Effector memory CD4-positive, alpha-beta T cell (primary cell): Measurements from ENCODE around the gene TMEM130.

Experiments
- DNase-seq, 3 donors: peaks; one replicate each; pipeline ENCODE4 v3.0.0-alpha.2; 2020
- H3K27ac ChIP-seq: 2 replicates; pipeline ENCODE4 v1.7.0; 2013; ENCODE audit warnings: mild to moderate bottlenecking, low read length, moderate library complexity; ENCODE audit not compliant: insufficient read depth, poor library complexity, severe bottlenecking
- H3K27me3 ChIP-seq: replicated peaks from 2 replicates; pipeline ENCODE4 v1.7.0; 2013; ENCODE audit warnings: mild to moderate bottlenecking, low read length; ENCODE audit not compliant: insufficient read depth, control insufficient read depth, poor library complexity, severe bottlenecking
- H3K36me3 ChIP-seq: 2 replicates; pipeline ENCODE4 v1.7.0; 2013; ENCODE audit warnings: mild to moderate bottlenecking, low read length, moderate library complexity; ENCODE audit not compliant: control insufficient read depth, insufficient read depth
- H3K4me1 ChIP-seq: 2 replicates; pipeline ENCODE4 v1.7.0; 2013; ENCODE audit warnings: low read length, mild to moderate bottlenecking; ENCODE audit not compliant: control insufficient read depth, insufficient read depth, poor library complexity, severe bottlenecking
- H3K4me3 ChIP-seq: 2 replicates; pipeline ENCODE4 v1.7.0; 2013; ENCODE audit warnings: low read length, low read depth, mild to moderate bottlenecking; ENCODE audit not compliant: insufficient read depth, poor library complexity, severe bottlenecking
- H3K9me3 ChIP-seq: 2 replicates; pipeline ENCODE4 v1.7.0; 2013; ENCODE audit warnings: mild to moderate bottlenecking, low read length, moderate library complexity; ENCODE audit not compliant: control insufficient read depth

The TMEM130 gene

GRCh38 chr7:98802088-98802780 lies 67.6 kb downstream of the TMEM130 start:
- Histone ChIP-seq H3K27ac (no peak overlapping the region), H3K9me3 (no peaks in the 10 kb centered on the region), H3K4me3 (no peak overlapping the region), H3K36me3 (no peaks in the 10 kb centered on the region), H3K27me3 (no peaks in the 10 kb centered on the region), H3K4me1 (no peaks in the 10 kb centered on the region)
- DNase-seq: no peak

DNA sequence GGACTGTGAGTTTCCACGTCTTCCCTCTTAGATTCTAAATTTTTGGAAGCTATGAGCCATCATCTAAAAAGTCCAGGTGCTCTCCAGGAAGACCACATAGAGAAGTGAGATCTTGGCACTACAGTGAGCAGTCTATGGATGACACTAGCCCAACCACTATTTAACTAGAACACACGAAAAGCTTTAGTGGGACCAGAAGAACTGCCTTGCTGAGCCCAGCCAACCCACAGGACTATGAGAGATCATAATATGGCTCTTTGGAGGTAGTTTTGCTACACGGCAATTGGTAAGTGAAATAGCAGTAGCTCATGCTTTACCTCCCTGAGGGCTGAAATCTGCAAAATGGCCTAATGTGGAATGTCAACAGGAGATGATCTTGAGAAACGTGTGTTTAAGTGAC lies 68.8 kb downstream of the TMEM130 start:
- Histone ChIP-seq H3K4me3 (no peak overlapping the region), H3K27me3 (no peaks in the 10 kb centered on the region), H3K27ac (no peak overlapping the region), H3K36me3 (no peaks in the 10 kb centered on the region), H3K9me3 (no peaks in the 10 kb centered on the region), H3K4me1 (no peaks in the 10 kb centered on the region)
- DNase-seq: no peak

DNA sequence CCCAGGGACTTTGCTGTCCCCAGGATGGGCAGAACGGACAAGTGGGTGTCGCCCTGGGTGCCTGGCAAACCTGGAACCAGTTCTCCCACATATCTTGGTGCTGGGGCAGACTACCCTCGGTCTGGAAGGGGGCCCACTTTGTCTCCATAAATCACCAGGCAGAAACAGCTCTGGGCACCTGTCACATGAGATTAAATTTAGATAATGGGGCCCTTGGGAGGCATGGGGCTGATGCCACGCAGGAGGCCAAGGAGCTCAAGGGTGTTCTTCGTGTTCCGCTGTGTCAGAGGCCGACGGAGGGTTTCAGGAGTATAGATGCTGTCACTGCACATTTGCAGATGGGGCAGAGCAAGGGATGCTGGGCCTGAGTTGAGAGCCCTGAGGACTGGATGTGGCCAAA lies 72.7 kb downstream of the TMEM130 start:
- no peak overlapping the region for H3K27ac ChIP-seq
- H3K4me1 ChIP-seq: no peaks in the 10 kb centered on the region
- H3K36me3 ChIP-seq: no peaks in the 10 kb centered on the region
- no peak for DNase-seq
- no peak overlapping the region for H3K4me3 ChIP-seq
- H3K9me3 ChIP-seq: no peaks in the 10 kb centered on the region
- H3K27me3 ChIP-seq: no peaks in the 10 kb centered on the region
